Posterior vena cava (tissue), 2 donors: ENCODE results near the gene RPL32. TPM values are rescaled to one million over a fixed set of nuclear protein-coding genes. Genes with fewer than 3 reads are reported as not detected.

Experiments
- DNase-seq: peaks from one replicate; pipeline ENCODE4 v3.0.0-alpha.2; 2020; ENCODE audit warnings: low spot score
- intact Hi-C, 2 donors: fragments of 100-400 bp; cut with DNase I; formaldehyde crosslinking; loops; one replicate each; pipeline versions ENCODE4 v1.14.1 to v1.14.2; 2022 to 2023
- total RNA-seq, 2 donors: library from RNA; stranded (reverse); fragmentation: NEBNext Ultra II Directional; extraction: Animal tissue kit (Norgen Biotek cat#: 25700); gene quantifications; one replicate each; pipeline ENCODE4 v1.2.1, GENCODE V29; 2021
- donor health status: DM: yes; HTN: yes; CAD: no.
- donor health status: DM: yes; HTN: yes; CAD: no.

The RPL32 gene
- total RNA-seq, 2 donors from 2014 or later: 1,198 to 1,383 TPM

- intact Hi-C loops: no loop called here
- no peak for DNase-seq
Observed at GRCh38 chr3:12837295-12837986, 3.9 kb downstream of the RPL32 start.

GRCh38 chr3:12835052-12835665, 6.2 kb downstream of the RPL32 start:
- intact Hi-C loops: no loop called here
- DNase-seq: no peak

GRCh38 chr3:12833222-12834161, 7.9 kb downstream of the RPL32 start:
- intact Hi-C loops: no loop called here
- no peak for DNase-seq

- intact Hi-C loops: no loop called here
- DNase-seq: no peak
Observed at GRCh38 chr3:12832350-12833221, 8.8 kb downstream of the RPL32 start.

DNA sequence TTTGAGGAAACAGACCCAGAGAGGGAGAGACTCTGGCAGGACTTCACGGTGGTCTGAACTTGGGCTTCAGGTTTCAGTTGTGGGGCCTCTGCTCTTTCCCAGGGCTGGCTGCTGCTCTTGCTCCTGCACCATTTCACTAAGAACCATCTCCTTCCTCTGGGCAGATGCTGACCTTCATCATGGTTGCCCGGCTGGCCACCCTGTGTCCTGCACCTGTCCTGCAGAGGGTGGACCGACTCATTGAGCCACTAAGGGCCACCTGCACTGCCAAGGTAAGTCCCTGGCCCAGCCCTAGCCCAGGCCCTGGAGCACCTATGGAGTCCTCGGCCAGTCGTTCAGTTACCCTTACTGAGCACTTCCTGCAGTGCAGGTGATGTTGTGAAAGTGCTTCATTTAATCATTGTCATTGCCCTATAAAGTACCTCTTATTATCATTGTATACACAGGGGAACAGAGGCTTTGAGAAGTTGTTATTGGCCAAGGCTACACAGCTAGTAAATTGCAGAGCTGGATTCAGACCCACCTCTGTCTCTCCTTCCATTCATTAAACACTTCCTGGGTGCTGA, 10.0 kb downstream of the RPL32 start:
- intact Hi-C loops: no loop called here
- DNase-seq: no peak

- no peak for DNase-seq
- intact Hi-C loops: no loop called here
Observed at GRCh38 chr3:12830785-12831156, 10.6 kb downstream of the RPL32 start.

- intact Hi-C loops: no loop called here
- no peak for DNase-seq
Observed at GRCh38 chr3:12829886-12830784, 11.2 kb downstream of the RPL32 start.

- intact Hi-C loops: no loop called here
- no peak for DNase-seq
Observed at GRCh38 chr3:12829404-12829803, 12.0 kb downstream of the RPL32 start.

DNA sequence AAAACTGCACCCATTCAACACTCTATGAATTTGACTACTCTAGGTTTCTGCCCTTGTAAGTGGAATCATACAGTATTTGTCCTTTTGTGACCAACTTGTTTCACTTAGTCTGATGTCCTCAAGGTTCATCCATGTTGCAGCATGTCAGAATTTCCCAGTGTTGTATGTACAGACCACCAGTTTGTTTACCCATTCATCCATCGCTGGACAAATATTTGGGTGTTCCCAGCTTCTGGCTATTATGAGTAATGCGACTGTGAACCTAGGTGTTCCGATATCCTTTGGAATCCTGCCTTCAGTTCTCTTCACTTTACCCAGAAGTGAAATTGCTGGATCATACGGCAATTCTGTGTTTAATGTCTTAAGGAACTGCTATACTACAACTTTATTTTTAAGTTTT, 12.6 kb downstream of the RPL32 start:
- no peak for DNase-seq
- intact Hi-C loops: no loop called here

DNA sequence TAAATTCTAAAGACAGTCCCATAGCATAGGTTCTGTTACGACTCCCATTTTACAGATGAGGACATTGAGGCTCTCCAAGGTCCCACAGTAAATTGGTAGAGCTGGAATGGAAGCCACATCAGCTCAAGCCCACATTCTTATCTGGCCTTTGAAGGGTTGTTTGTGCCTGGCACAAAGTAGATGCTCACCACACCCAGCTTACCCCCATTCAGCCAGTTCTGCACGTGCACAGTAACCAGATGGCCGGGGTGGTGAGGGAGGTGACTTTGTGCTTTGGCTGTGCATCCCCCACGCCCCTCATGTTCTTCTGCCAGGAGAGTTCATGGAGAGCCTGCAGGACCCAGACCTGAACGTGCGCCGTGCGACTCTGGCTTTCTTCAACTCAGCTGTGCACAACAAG, 16.2 kb downstream of the RPL32 start:
- no peak for DNase-seq
- intact Hi-C loops: no loop called here

DNA sequence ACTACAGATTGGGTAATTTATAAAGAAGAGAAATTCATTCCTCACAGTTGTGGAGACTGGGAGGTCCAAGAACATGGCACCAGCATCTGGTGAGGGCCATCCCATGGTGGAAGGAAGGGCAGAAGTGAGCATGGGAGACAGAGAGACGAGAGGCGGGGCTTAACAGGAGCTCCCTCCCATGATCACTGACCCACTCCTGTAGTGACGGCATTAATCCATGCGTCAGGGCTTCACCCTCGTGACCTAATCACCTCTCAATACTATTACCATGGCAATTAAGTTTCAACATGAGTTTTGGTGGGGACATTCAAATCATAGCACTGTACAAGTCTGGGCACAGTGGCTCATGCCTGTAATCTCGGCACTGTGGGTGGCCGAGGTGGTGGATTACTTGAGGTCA, 17.1 kb downstream of the RPL32 start:
- intact Hi-C loops: no loop called here

DNA sequence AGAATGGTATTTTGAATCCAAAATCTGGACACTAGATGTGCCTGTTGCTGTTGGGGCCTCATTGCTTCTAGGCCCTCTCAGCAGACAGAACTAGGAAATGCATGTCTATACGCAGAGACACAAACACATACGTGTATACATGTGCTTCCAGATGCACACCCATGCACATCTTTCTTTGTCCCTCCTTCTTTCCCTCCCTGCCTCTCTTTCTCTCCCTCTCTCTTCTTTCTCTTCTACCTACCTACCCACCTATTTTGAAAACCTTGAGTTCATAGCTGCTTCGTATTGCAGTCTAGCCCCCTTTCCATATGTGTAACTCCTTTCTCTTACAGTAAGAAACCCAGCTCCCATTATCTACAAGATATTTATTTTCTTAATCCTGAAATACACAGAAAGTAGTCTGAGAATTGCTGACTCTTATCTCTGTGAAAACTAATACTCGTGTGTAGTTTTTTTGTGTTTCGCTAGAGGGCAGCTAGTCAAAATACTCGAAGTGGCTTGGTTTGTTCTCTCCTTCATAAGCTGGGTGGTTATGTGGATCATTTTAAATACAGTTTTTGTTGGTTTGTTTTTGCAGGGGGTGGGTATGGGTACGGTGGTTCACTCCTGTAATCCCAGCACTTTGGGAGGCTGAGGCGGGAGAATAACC, 18.5 kb downstream of the RPL32 start:
- intact Hi-C loops: no loop called here
- no peak for DNase-seq

More for the DNA sequence above, 17.1 kb downstream of the RPL32 start:
- DNase-seq: no peak

DNA sequence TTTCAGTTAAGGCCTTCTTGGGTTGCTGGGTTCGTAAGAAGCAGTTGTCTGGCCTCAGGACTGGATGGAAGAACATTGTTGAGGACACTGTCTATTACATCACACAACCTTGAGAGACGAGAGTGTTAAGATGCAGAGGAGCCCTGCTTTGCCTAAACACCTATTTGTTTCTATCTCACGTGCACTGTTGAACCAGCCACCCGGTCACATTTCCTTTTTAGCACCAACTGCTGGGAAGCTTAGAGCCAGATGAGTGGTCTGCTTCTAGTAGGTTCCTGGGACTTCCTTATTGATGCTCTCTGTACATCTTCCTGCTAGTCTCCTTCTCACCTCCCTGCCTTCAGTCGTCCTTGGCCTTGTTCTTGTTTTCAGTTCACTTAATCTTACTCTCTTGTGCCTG, 22.6 kb downstream of the RPL32 start:
- intact Hi-C loops: no loop called here
- DNase-seq: no peak

DNA sequence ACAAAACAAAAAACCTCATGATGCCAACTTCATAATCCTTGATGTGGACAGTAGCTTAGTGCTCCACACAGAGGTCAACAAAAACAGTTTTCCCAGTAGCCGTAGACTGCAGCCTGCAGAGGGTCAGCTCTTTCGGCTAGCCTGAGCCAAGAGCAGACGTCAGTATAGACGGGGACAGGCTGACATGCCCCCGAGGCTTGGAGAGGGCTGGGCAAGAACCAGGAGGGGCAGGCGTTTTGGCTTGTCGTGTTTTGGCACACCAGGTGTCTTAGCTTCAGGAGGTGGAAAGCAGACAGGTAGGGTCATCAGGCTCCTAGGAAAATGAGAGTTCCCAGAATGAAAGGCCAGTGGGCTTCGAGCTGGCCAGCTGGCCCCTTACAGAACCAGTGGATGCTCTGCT, 23.1 kb downstream of the RPL32 start:
- DNase-seq: no peak
- intact Hi-C loops: no loop called here

DNA sequence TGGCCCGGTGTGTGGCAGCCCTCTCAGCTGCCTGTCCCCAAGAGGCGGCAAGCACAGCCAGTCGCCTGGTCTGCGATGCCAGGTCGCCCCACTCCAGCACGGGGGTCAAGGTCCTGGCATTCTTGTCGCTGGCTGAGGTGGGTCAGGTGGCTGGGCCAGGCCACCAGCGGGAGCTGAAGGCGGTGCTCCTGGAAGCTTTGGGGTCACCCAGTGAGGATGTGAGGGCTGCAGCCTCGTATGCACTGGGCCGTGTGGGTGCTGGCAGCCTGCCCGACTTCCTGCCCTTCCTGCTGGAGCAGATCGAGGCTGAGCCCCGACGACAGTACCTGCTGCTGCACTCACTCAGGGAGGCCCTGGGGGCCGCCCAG, 24.0 kb downstream of the RPL32 start:
- intact Hi-C loops: no loop called here

DNA sequence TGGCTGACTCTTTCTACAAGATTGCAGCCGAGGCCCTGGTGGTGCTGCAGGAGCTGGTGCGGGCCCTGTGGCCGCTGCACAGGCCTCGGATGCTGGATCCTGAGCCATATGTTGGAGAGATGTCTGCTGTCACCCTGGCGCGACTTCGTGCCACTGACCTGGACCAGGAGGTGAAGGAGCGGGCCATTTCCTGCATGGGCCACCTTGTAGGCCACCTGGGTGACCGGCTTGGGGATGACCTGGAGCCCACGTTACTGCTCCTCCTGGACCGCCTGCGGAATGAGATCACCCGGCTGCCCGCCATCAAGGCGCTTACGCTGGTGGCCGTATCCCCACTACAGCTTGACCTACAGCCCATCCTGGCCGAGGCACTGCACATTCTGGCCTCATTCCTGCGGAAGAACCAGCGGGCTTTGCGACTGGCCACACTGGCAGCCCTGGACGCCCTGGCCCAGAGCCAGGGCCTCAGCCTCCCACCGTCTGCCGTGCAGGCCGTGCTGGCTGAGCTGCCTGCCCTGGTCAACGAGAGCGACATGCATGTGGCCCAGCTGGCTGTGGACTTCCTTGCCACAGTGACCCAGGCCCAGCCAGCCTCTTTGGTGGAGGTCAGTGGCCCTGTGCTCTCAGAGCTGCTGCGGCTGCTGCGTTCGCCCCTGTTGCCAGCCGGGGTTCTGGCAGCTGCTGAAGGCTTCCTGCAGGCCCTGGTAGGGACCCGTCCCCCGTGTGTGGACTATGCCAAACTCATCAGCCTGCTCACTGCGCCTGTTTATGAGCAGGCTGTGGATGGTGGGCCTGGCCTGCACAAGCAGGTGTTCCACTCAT, 24.6 kb downstream of the RPL32 start:
- no peak for DNase-seq
- intact Hi-C loops: no loop called here

More for the DNA sequence above, 24.0 kb downstream of the RPL32 start:
- no peak for DNase-seq

DNA sequence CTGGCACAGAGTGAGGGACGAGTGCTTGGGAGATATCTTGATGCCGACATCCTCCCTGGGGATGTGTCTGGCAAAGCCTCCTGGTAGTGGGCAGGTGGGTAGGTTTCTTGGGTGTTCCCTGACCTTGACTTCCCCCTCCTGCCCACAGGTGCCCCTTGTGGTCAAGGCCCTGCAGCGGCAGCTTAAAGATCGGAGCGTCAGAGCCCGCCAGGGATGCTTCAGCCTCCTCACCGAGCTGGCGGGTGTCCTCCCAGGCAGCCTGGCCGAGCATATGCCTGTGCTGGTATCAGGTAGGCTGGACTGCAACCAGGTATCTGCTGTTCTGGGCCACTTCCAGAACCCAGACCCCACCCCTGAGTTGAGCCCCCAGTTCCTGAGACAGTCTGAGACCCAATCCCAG, 25.6 kb downstream of the RPL32 start:
- intact Hi-C loops: no loop called here

More for the DNA sequence above, 25.6 kb downstream of the RPL32 start:
- no peak for DNase-seq
